ENCODE data around the gene THY1. TPM values are rescaled to one million over a fixed set of nuclear protein-coding genes. Genes with fewer than 3 reads are reported as not detected.
A peak's percentile ranks its signal among the peaks of the same experiment; 100 is the strongest.

Gene THY1
- total RNA-seq, 2 experiments from 2014 or later = not detected

GRCh38 chr11:119381181-119381988, 41.6 kb downstream of the THY1 start, which contains the start of gene USP2:
TSS of gene USP2 (minus strand) at chr11:119381690. CDS start at chr11:119373480, 8,210 bp downstream.
- intact Hi-C loops (cut with micrococcal nuclease; ENCODE audit: unreplicated experiment) = loop anchor here (2.0 kb wide), 1 partner anchor 93 kb away; no protein-coding TSS in a partner anchor
- Histone ChIP-seq H3K9me3 (ENCODE audit: low read length) (no peaks in the 10 kb centered on the region), H3K9me2 (ENCODE audit: insufficient read depth, low read length) (no peaks in the 10 kb centered on the region), H3K4me1 (ENCODE audit: insufficient read depth, low read length, poor library complexity, severe bottlenecking) (peaks cover 32% of the 10 kb centered on the region), H4K20me1 (ENCODE audit: insufficient read depth, low read length) (no peaks in the 10 kb centered on the region), H3K27ac (ENCODE audit: low read depth, low read length, poor library complexity, severe bottlenecking) (no peak within 1 kb of the TSS), H3K79me2 (ENCODE audit: insufficient read depth, low read depth, low read length) (no peaks in the 10 kb centered on the region), H3K36me3 (ENCODE audit: insufficient read depth, low read length) (no peaks in the 10 kb centered on the region), H3K4me2 (ENCODE audit: low read length) (peak within 1 kb of the TSS; percentile 80), H2AFZ (ENCODE audit: low read length) (peak within 1 kb of the TSS; percentile 55), H3K4me3 (ENCODE audit: low read depth, low read length, poor library complexity, severe bottlenecking) (peak within 1 kb of the TSS; percentile 69)
- ChIA-PET CTCF (ENCODE audit: unreplicated experiment) (interaction anchor here (0.6 to 1.2 kb wide), 5 partner anchors 19 to 93 kb away, joined by 3 to 4 read pairs (median 4); no protein-coding TSS in a partner anchor), POLR2A (interaction anchor here (0.5 to 2.1 kb wide), 5 partner anchors 17 to 930 kb away, joined by 3 to 6 read pairs (median 4); no protein-coding TSS in a partner anchor)
- peak; percentile 94 for DNase-seq (ENCODE audit: low spot score)
- BruUV-seq (replicated peaks) = no TSS peak
- TF ChIP-seq EZH2phosphoT487 (IDR thresholded peaks at IDR 0.05; ENCODE audit: borderline replicate concordance, low read depth, low read length) = no peak
- TF ChIP-seq CTCF (conservative IDR thresholded peaks at IDR 0.05; ENCODE audit: low read length) = peak; percentile 92

DNA sequence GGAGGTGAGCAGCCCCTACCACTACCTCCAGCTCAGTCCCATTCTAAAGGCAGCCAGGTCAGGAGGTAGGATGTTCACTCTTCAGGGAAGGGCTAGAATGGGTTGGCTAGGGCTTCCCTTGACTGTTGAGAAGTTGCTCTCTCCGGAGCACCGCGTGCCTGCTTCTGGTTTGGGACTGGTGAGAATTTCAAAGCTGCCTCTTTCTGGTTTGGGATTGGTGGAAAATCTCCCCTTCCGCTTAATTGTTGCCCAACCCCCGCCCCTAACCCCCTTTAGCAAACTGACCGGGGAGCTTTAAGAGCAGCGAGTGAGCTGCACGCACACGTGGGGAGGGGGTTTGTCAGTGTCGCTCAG, 42.2 kb downstream of the THY1 start:
- Histone ChIP-seq H3K4me3 (ENCODE audit: low read depth, low read length, poor library complexity, severe bottlenecking) (peak overlapping the region; percentile 69), H4K20me1 (ENCODE audit: insufficient read depth, low read length) (no peaks in the 10 kb centered on the region), H3K79me2 (ENCODE audit: insufficient read depth, low read depth, low read length) (no peaks in the 10 kb centered on the region), H3K9me2 (ENCODE audit: insufficient read depth, low read length) (no peaks in the 10 kb centered on the region), H2AFZ (ENCODE audit: low read length) (peak overlapping the region; percentile 53; the same call in 1 of the 2 replicates), H3K4me2 (ENCODE audit: low read length) (peak overlapping the region; percentile 80), H3K27ac (ENCODE audit: low read depth, low read length, poor library complexity, severe bottlenecking) (no peak overlapping the region), H3K36me3 (ENCODE audit: insufficient read depth, low read length) (no peaks in the 10 kb centered on the region), H3K9me3 (ENCODE audit: low read length) (no peaks in the 10 kb centered on the region), H3K4me1 (ENCODE audit: insufficient read depth, low read length, poor library complexity, severe bottlenecking) (peaks cover 34% of the 10 kb centered on the region)
- POLR2A ChIA-PET = interaction anchor here (0.5 to 2.1 kb wide), 5 partner anchors 16 to 929 kb away, joined by 3 to 6 read pairs (median 4); no protein-coding TSS in a partner anchor
- CTCF ChIA-PET (ENCODE audit: unreplicated experiment) = interaction anchor here (0.6 to 1.2 kb wide), 4 partner anchors 43 to 94 kb away, joined by 3 to 4 read pairs (median 4); no protein-coding TSS in a partner anchor
- peak; percentile 42 for DNase-seq (ENCODE audit: low spot score)
- intact Hi-C loops (cut with micrococcal nuclease; ENCODE audit: unreplicated experiment) = loop anchor here (2.0 kb wide), 1 partner anchor 94 kb away; no protein-coding TSS in a partner anchor
- BruUV-seq (replicated peaks) = no TSS peak
- TF ChIP-seq CTCF (conservative IDR thresholded peaks at IDR 0.05; ENCODE audit: low read length) (no peak), EZH2phosphoT487 (IDR thresholded peaks at IDR 0.05; ENCODE audit: borderline replicate concordance, low read depth, low read length) (no peak)

Data from OCI-LY7 (cell line).